Measurements from ENCODE around the gene KCNH2.

Gene KCNH2

GRCh38 chr7:150945171-150945852, 32.8 kb downstream of the KCNH2 start:
- DNase-seq, result no peak

- DNase-seq, result no peak
Measured at GRCh38 chr7:150944066-150945042, 33.8 kb downstream of the KCNH2 start.

- no peak for DNase-seq
Measured at GRCh38 chr7:150943453-150943814, 34.7 kb downstream of the KCNH2 start.

- DNase-seq, result no peak
Measured at GRCh38 chr7:150942591-150943452, 35.3 kb downstream of the KCNH2 start.

GRCh38 chr7:150942001-150942590, 36.0 kb downstream of the KCNH2 start:
- no peak for DNase-seq

GRCh38 chr7:150941351-150942000, 36.6 kb downstream of the KCNH2 start:
- no peak for DNase-seq

- no peak for DNase-seq
Measured at GRCh38 chr7:150940431-150941102, 37.6 kb downstream of the KCNH2 start.

- DNase-seq, result no peak
Measured at GRCh38 chr7:150939466-150939865, 38.7 kb downstream of the KCNH2 start.

- no peak for DNase-seq
Measured at GRCh38 chr7:150939052-150939451, 39.1 kb downstream of the KCNH2 start.

GRCh38 chr7:150938566-150938965, 39.6 kb downstream of the KCNH2 start:
- no peak for DNase-seq

- DNase-seq, result no peak
Measured at GRCh38 chr7:150937848-150938561, 40.1 kb downstream of the KCNH2 start.

- DNase-seq, result no peak
Measured at GRCh38 chr7:150936018-150936417, 42.1 kb downstream of the KCNH2 start.

GRCh38 chr7:150935149-150935548, 43.0 kb downstream of the KCNH2 start:
- DNase-seq, result no peak

GRCh38 chr7:150934045-150934766, 43.9 kb downstream of the KCNH2 start:
- DNase-seq, result no peak

- no peak for DNase-seq
Measured at GRCh38 chr7:150931199-150931869, 46.8 kb downstream of the KCNH2 start.

- DNase-seq, result no peak
Measured at GRCh38 chr7:150928541-150928940, 49.6 kb downstream of the KCNH2 start.

- no peak for DNase-seq
Measured at GRCh38 chr7:150927956-150928344, 50.2 kb downstream of the KCNH2 start.

GRCh38 chr7:150927157-150927955, 50.8 kb downstream of the KCNH2 start:
- no peak for DNase-seq

- no peak for DNase-seq
Measured at GRCh38 chr7:150926066-150926465, 52.1 kb downstream of the KCNH2 start.
